ENCODE data around the gene PAN2.
"Not testable (repeated sequence)": the region's sequence is repeated elsewhere in the genome, so short reads cannot be mapped to it uniquely, and the experiment has no call there.

DNA sequence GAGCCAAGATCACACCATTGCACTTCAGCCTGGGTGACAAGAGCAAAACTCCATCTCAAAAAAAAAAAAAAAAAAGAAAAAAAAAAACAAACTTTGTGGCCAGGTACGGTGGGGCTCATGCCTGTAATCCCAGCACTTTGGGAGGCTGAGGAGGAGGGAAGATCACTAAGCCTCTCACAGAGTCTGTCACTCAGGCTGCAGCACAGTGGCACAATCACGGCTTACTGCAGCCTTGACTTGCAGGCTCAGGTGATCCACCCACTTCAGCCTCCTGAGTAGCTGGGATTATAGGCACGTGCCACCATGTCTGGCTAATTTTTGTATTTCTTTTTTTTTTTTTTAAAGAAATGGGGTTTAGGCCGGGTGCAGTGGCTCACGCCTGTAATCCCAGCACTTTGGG is 49.5 kb downstream of the PAN2 start:
- TF ChIP-seq, protein P1, sequence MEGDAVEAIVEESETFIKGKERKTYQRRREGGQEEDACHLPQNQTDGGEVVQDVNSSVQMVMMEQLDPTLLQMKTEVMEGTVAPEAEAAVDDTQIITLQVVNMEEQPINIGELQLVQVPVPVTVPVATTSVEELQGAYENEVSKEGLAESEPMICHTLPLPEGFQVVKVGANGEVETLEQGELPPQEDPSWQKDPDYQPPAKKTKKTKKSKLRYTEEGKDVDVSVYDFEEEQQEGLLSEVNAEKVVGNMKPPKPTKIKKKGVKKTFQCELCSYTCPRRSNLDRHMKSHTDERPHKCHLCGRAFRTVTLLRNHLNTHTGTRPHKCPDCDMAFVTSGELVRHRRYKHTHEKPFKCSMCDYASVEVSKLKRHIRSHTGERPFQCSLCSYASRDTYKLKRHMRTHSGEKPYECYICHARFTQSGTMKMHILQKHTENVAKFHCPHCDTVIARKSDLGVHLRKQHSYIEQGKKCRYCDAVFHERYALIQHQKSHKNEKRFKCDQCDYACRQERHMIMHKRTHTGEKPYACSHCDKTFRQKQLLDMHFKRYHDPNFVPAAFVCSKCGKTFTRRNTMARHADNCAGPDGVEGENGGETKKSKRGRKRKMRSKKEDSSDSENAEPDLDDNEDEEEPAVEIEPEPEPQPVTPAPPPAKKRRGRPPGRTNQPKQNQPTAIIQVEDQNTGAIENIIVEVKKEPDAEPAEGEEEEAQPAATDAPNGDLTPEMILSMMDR (IDR thresholded peaks at IDR 0.05) = not testable (repeated sequence)
- TF ChIP-seq POLR2AphosphoS5, TCF7L2 (IDR thresholded peaks at IDR 0.05; ENCODE audit: low read depth, low read length): not testable (repeated sequence)
- TF ChIP-seq, protein P2, sequence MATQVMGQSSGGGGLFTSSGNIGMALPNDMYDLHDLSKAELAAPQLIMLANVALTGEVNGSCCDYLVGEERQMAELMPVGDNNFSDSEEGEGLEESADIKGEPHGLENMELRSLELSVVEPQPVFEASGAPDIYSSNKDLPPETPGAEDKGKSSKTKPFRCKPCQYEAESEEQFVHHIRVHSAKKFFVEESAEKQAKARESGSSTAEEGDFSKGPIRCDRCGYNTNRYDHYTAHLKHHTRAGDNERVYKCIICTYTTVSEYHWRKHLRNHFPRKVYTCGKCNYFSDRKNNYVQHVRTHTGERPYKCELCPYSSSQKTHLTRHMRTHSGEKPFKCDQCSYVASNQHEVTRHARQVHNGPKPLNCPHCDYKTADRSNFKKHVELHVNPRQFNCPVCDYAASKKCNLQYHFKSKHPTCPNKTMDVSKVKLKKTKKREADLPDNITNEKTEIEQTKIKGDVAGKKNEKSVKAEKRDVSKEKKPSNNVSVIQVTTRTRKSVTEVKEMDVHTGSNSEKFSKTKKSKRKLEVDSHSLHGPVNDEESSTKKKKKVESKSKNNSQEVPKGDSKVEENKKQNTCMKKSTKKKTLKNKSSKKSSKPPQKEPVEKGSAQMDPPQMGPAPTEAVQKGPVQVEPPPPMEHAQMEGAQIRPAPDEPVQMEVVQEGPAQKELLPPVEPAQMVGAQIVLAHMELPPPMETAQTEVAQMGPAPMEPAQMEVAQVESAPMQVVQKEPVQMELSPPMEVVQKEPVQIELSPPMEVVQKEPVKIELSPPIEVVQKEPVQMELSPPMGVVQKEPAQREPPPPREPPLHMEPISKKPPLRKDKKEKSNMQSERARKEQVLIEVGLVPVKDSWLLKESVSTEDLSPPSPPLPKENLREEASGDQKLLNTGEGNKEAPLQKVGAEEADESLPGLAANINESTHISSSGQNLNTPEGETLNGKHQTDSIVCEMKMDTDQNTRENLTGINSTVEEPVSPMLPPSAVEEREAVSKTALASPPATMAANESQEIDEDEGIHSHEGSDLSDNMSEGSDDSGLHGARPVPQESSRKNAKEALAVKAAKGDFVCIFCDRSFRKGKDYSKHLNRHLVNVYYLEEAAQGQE (IDR thresholded peaks at IDR 0.05; ENCODE audit: insufficient read depth in 1 of 2, low read depth in 2 of 2, low read length in 1 of 2) = not testable (repeated sequence)
